GM12801 (cell line): ENCODE results near the gene MAGEB18.

Experiments
- CTCF ChIP-seq: IDR thresholded peaks from one replicate; pipeline ENCODE4 v1.5.1; 2011; ENCODE audit warnings: control low read depth; ENCODE audit not compliant: insufficient read length; ENCODE audit errors: extremely low read depth

The MAGEB18 gene

GRCh38 chrX:26138274-26138673 lies at the start of gene MAGEB18:
Gene MAGEB18 (plus strand): TSS chrX:26138343. CDS start chrX:26138986, 643 bp downstream.
- no peak for TF ChIP-seq CTCF

- no peak for TF ChIP-seq CTCF
Observed at GRCh38 chrX:26100421-26100920, 37.7 kb upstream of the MAGEB18 start.

- no peak for TF ChIP-seq CTCF
Observed at GRCh38 chrX:26109142-26109541, 29.0 kb upstream of the MAGEB18 start.

GRCh38 chrX:26146024-26146423 lies 7.9 kb downstream of the MAGEB18 start:
- TF ChIP-seq CTCF, result no peak

GRCh38 chrX:26160301-26160700 lies 22.2 kb downstream of the MAGEB18 start, which contains the start of gene MAGEB6B:
Gene MAGEB6B (plus strand): TSS chrX:26160601. CDS start chrX:26160601, 0 bp downstream.
- no peak for TF ChIP-seq CTCF
